WERI-Rb-1 (cell line): ENCODE results near the gene SCFD2.

Source experiments
- DNase-seq: peaks from one replicate; pipeline ENCODE4 v3.0.0-alpha.2; 2020
- H3K27ac ChIP-seq: fragments of 250-450 bp; sonication (Bioruptor Pico); 2 replicates; pipeline ENCODE4 v1.5.1; 2020; ENCODE audit warnings: mild to moderate bottlenecking, moderate library complexity
- H3K27me3 ChIP-seq: fragments of 250-450 bp; sonication (Bioruptor Pico); 2 replicates; pipeline ENCODE4 v1.5.1; 2021; ENCODE audit warnings: mild to moderate bottlenecking, low read depth, moderate library complexity; ENCODE audit not compliant: insufficient read depth, severe bottlenecking
- H3K36me3 ChIP-seq: fragments of 250-450 bp; sonication (Bioruptor Pico); 2 replicates; pipeline ENCODE4 v1.5.1; 2020; ENCODE audit warnings: mild to moderate bottlenecking, moderate library complexity
- H3K4me3 ChIP-seq: 2 replicates; pipeline ENCODE4 v1.5.1; 2011; ENCODE audit warnings: low read depth, mild to moderate bottlenecking, control low read depth, low read length
- H3K9me3 ChIP-seq: fragments of 250-450 bp; sonication (Bioruptor Pico); 2 replicates; pipeline ENCODE4 v1.5.1; 2021; ENCODE audit warnings: mild to moderate bottlenecking, moderate library complexity; ENCODE audit not compliant: severe bottlenecking
- TF ChIP-seq, protein P1 (sequence below): IDR thresholded peaks from 2 replicates; pipeline ENCODE4 v1.5.1; 2011; ENCODE audit warnings: low read depth, mild to moderate bottlenecking, control low read depth, inconsistent platforms, low read length

Gene SCFD2

DNA sequence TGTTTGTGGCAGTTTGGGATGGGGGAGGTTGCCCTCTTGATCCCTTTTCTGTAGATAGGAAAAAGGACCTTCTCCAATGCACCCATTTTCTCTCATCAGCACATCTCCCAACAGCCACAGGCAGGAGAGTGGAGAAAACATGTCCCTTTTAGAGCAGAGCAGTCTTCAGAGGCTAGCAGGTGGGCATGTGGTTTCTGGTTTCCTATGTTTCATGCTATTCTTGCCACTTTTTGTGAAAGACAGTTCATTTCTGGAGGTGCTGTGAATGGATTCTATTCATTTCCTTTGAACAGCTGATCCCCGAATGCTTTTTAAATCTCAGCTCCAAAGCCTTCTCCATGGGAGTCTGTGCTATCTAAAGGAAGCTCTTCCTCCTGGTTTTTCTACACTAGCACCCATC is 484.9 kb downstream of the SCFD2 start:
- Histone ChIP-seq H3K4me3 (no peak overlapping the region), H3K36me3 (no peaks in the 10 kb centered on the region), H3K27ac (no peak overlapping the region), H3K27me3 (no peaks in the 10 kb centered on the region), H3K9me3 (no peaks in the 10 kb centered on the region)
- TF ChIP-seq, protein P1, sequence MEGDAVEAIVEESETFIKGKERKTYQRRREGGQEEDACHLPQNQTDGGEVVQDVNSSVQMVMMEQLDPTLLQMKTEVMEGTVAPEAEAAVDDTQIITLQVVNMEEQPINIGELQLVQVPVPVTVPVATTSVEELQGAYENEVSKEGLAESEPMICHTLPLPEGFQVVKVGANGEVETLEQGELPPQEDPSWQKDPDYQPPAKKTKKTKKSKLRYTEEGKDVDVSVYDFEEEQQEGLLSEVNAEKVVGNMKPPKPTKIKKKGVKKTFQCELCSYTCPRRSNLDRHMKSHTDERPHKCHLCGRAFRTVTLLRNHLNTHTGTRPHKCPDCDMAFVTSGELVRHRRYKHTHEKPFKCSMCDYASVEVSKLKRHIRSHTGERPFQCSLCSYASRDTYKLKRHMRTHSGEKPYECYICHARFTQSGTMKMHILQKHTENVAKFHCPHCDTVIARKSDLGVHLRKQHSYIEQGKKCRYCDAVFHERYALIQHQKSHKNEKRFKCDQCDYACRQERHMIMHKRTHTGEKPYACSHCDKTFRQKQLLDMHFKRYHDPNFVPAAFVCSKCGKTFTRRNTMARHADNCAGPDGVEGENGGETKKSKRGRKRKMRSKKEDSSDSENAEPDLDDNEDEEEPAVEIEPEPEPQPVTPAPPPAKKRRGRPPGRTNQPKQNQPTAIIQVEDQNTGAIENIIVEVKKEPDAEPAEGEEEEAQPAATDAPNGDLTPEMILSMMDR, result no peak
- no peak for DNase-seq

DNA sequence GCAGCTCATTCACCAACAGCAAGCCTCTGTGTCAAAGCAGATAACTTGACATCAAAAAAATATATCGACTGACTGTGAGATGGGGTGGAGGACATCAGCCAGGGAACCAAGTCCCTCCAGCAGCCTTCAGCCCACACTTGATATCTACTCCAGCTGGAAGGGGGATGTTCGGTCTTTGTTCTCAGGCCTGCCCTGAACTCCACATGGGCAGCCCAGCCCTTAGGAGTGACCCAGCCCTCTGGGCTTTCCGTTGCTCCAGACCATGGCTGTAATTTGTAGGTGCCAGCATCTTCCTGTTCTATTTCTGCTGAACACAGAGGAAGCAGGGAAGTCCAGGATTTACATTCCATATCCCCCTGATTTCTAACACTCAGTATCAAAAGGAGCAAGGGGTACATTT is 486.4 kb downstream of the SCFD2 start:
- Histone ChIP-seq H3K27ac (no peak overlapping the region), H3K9me3 (no peaks in the 10 kb centered on the region), H3K36me3 (no peaks in the 10 kb centered on the region), H3K4me3 (no peak overlapping the region), H3K27me3 (no peaks in the 10 kb centered on the region)
- no peak for DNase-seq
- TF ChIP-seq, protein P1, result no peak

DNA sequence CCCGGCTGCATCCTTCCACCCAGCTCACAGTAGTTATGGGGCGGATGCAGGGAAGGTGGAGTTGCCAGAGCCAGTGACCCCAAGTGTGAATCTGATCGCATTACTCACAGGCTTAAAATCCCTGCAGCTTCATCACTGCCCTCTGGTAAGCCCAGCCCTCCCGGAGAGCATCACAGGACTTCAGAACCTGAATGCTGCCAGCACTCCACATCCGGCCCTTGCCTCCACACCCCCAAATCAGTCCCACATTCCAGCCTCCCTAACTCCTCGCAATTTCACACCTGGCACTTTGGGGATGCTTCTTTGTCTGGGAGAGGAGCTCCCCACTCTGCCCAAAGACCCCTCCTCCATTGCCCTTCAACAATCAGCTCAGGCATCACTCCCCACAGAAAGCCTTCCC is 488.2 kb downstream of the SCFD2 start:
- TF ChIP-seq, protein P1, result no peak
- H3K36me3 ChIP-seq, result no peaks in the 10 kb centered on the region
- no peak for DNase-seq
- H3K27me3 ChIP-seq, result no peaks in the 10 kb centered on the region
- H3K27ac ChIP-seq, result no peak overlapping the region
- no peaks in the 10 kb centered on the region for H3K9me3 ChIP-seq
- H3K4me3 ChIP-seq, result no peak overlapping the region

DNA sequence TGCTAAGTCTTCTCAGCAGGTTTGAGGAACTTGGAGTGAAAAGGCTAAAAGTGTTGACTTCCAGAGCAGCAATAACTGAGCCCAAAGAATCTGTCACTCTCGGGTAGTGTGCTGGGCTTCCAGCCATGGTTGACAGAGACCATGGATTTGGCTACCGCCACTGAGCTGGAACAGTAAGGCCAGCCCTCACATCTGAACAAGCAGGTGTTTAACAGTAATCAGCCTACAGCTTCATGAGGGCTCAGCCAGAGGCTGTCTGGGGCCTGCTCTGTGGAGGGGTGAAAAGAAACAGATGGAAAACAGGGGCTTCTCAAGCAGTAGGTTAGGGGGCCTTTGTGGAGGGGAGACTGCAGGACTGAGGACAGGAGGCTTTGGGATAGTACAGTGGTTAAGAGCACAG is 488.8 kb downstream of the SCFD2 start:
- no peaks in the 10 kb centered on the region for H3K27me3 ChIP-seq
- H3K4me3 ChIP-seq, result no peak overlapping the region
- no peak overlapping the region for H3K27ac ChIP-seq
- DNase-seq, result no peak
- TF ChIP-seq, protein P1, result no peak
- no peaks in the 10 kb centered on the region for H3K9me3 ChIP-seq
- H3K36me3 ChIP-seq, result no peaks in the 10 kb centered on the region

DNA sequence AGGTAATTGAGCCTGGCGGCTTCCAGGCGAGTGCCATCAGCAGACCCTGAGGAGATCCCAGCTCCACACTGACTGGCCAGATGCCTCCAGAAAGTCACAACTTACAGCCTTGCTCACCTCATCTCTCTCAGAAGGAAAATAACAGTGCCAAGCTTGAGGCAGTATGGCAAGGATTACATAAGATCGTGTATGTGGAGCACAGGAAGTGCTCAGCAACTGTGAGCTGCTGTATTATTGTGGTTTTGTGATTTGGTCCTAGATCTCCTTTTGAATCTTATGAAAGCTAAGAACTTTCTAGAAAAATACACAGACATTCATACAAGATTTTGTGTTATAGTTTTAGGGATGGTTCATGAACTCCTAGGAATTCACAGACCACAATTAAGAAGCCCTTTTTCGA is 489.8 kb downstream of the SCFD2 start:
- no peak for DNase-seq
- Histone ChIP-seq H3K36me3 (no peaks in the 10 kb centered on the region), H3K4me3 (no peak overlapping the region), H3K9me3 (no peaks in the 10 kb centered on the region), H3K27me3 (no peaks in the 10 kb centered on the region), H3K27ac (no peak overlapping the region)
- TF ChIP-seq, protein P1, result no peak

DNA sequence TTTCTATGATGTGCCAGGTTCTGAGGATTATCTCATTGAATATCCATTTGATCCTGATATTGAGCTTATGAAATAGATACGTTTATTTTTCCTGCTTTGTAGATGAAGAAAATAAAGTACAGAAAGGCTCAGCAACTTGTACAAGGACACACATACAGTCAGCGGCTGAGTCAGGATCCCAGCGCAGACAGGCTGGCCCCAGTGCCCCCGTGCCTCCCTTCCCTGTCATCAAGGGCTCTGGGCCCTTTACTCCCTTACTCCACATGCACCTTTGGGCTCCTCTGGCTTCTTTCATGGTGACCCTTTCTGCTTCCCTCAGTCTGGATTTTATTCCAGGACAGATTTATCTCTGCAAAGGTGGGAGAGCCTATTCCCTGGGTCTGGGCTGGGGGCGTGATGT is 490.9 kb downstream of the SCFD2 start:
- no peak for DNase-seq
- Histone ChIP-seq H3K36me3 (no peaks in the 10 kb centered on the region), H3K4me3 (no peak overlapping the region), H3K27ac (no peak overlapping the region), H3K27me3 (no peaks in the 10 kb centered on the region), H3K9me3 (no peaks in the 10 kb centered on the region)
- TF ChIP-seq, protein P1, result no peak
